PC-9 (cell line): ENCODE results near the gene GSTA5. TPM values are rescaled to one million over a fixed set of nuclear protein-coding genes. Genes with fewer than 3 reads are reported as not detected.

Experiments
- total RNA-seq: library from RNA; stranded (reverse); gene quantifications from 2 replicates; pipeline ENCODE4 v1.2.3, GENCODE V29; 2021

The GSTA5 gene
- total RNA-seq, 1 experiment from 2014 or later, result not detected

Other genes starting within 250 kb of the GSTA5 start
- 48.9 and 75.2 TPM in 2 replicates for gene TMEM14A, start 169.7 kb downstream of the GSTA5 start, total RNA-seq
- gene GSTA2, start 77.3 kb downstream of the GSTA5 start, total RNA-seq, result not detected in 2 replicates
- gene GSTA1, start 37.0 kb downstream of the GSTA5 start, total RNA-seq, result not detected in 2 replicates
- not detected in 2 replicates for gene GSTA3, start 68.9 kb upstream of the GSTA5 start, total RNA-seq
- 2.5 and 3.4 TPM in 2 replicates for gene GSTA4, start 154.5 kb upstream of the GSTA5 start, total RNA-seq
- gene CILK1, start 221.0 kb upstream of the GSTA5 start, total RNA-seq, result 7.0 and 8.0 TPM in 2 replicates
- gene FBXO9, start 224.6 kb upstream of the GSTA5 start, total RNA-seq, result 49.9 and 56.5 TPM in 2 replicates